Caco-2 (cell line): ENCODE data around the gene ABCC10. TPM values are rescaled to one million over a fixed set of nuclear protein-coding genes. Genes with fewer than 3 reads are reported as not detected.

Experiments
- BruUV-seq: library from RNA; stranded (reverse); fragments of 400-500 nt; replicated peaks from 2 replicates; lab custom pipeline; 2021; lab: Mats Ljungman, UMichigan
- CTCF ChIA-PET: fragments of 300-600 bp; sonication (Branson Sonifier 250); formaldehyde crosslinking; loops from one replicate; lab custom pipeline; 2022; ENCODE audit warnings: antibody characterized with exemption; lab: Charles Lee
- POLR2A ChIA-PET: fragments of 300-600 bp; sonication (Branson Sonifier 250); formaldehyde crosslinking; loops from one replicate; lab custom pipeline; 2022; ENCODE audit warnings: antibody characterized with exemption; lab: Charles Lee
- DNase-seq, 2 experiments: peaks; one replicate each; pipeline versions ENCODE4 v3.0.0 to v3.0.0-alpha.2; 2020 to 2022
- H3K27me3 ChIP-seq: replicated peaks from 2 replicates; pipeline ENCODE4 v1.6.0; 2011; ENCODE audit warnings: low read length; ENCODE audit not compliant: control insufficient read depth, insufficient read depth
- H3K36me3 ChIP-seq: 2 replicates; pipeline ENCODE4 v1.5.1; 2011; ENCODE audit warnings: low read length; ENCODE audit not compliant: control insufficient read depth, insufficient read depth
- H3K4me1 ChIP-seq: fragments of 250-450 bp; sonication (Bioruptor Pico); 2 replicates; pipeline ENCODE4 v1.5.1; 2020; ENCODE audit warnings: mild to moderate bottlenecking
- H3K4me3 ChIP-seq: 2 replicates; pipeline ENCODE4 v1.5.1; 2011; ENCODE audit warnings: low read depth, mild to moderate bottlenecking, control low read depth, low read length
- H3K9me3 ChIP-seq: fragments of 250-450 bp; sonication (Bioruptor Pico); 2 replicates; pipeline ENCODE4 v1.5.1; 2020; ENCODE audit warnings: mild to moderate bottlenecking, moderate library complexity
- H3K27ac Mint-ChIP-seq: one replicate; pipeline ENCODE4 v1.8.0; 2022; ENCODE audit warnings: mixed read lengths; ENCODE audit not compliant: unreplicated experiment
- H3K27me3 Mint-ChIP-seq: one replicate; pipeline ENCODE4 v1.8.0; 2022; ENCODE audit warnings: mixed read lengths; ENCODE audit not compliant: insufficient read depth, unreplicated experiment
- H3K36me3 Mint-ChIP-seq: one replicate; pipeline ENCODE4 v1.8.0; 2022; ENCODE audit warnings: mild to moderate bottlenecking, mixed read lengths; ENCODE audit not compliant: insufficient read depth, unreplicated experiment
- H3K4me1 Mint-ChIP-seq: one replicate; pipeline ENCODE4 v1.8.0; 2022; ENCODE audit warnings: low read depth, mixed read lengths; ENCODE audit not compliant: unreplicated experiment
- H3K4me3 Mint-ChIP-seq: one replicate; pipeline ENCODE4 v1.8.0; 2022; ENCODE audit warnings: mild to moderate bottlenecking, moderate library complexity, mixed read lengths; ENCODE audit not compliant: unreplicated experiment
- H3K9me3 Mint-ChIP-seq: one replicate; pipeline ENCODE4 v1.8.0; 2022; ENCODE audit warnings: mixed read lengths; ENCODE audit not compliant: unreplicated experiment
- CTCF ChIP-seq, 2 experiments: fragments of 200-600 bp in 1 of 2; IDR thresholded peaks; 1 replicate in 1 of 2; 2 replicates in 1 of 2; pipeline versions ENCODE4 v1.5.1 to v1.8.0; 2011 to 2022; ENCODE audit warnings: antibody characterized with exemption in 1 of 2, control low read depth in 1 of 2, inconsistent platforms in 1 of 2, low read depth in 1 of 2, low read length in 1 of 2, mild to moderate bottlenecking in 1 of 2, moderate library complexity in 1 of 2; ENCODE audit not compliant: insufficient read depth in 1 of 2, severe bottlenecking in 1 of 2, unreplicated experiment in 1 of 2
- intact Hi-C: fragments of 100-400 bp; cut with micrococcal nuclease; formaldehyde crosslinking; loops from one replicate; pipeline ENCODE4 v1.10.0; 2022; ENCODE audit not compliant: unreplicated experiment
- total RNA-seq: library from RNA; stranded (reverse); gene quantifications from 2 replicates; pipeline ENCODE4 v1.2.3, GENCODE V29; 2022

Gene ABCC10
- total RNA-seq, 1 experiment from 2014 or later: 40.1 TPM

- Mint-ChIP-seq H3K4me3 (no peak overlapping the region), H3K4me1 (peaks cover 20% of the 10 kb centered on the region), H3K36me3 (no peaks in the 10 kb centered on the region), H3K27me3 (no peaks in the 10 kb centered on the region), H3K27ac (no peak overlapping the region), H3K9me3 (no peaks in the 10 kb centered on the region)
- DNase-seq: no peak
- Histone ChIP-seq H3K36me3 (no peaks in the 10 kb centered on the region), H3K4me1 (peaks cover 37% of the 10 kb centered on the region), H3K27me3 (no peaks in the 10 kb centered on the region), H3K4me3 (no peak overlapping the region), H3K9me3 (no peaks in the 10 kb centered on the region)
- BruUV-seq: no TSS peak
- TF ChIP-seq CTCF (IDR thresholded peaks at IDR 0.05; ENCODE audit: insufficient read depth in 1 of 2, low read depth in 1 of 2, low read length in 1 of 2, severe bottlenecking in 1 of 2, unreplicated experiment in 1 of 2): no peak
- intact Hi-C loops: no loop called here
- CTCF ChIA-PET: interaction anchor here (0.9 kb wide), 1 partner anchor 35 kb away, joined by 3 read pairs; no protein-coding TSS in a partner anchor
- POLR2A ChIA-PET: no interaction called here
These were observed 64.7 kb downstream of the ABCC10 start for GRCh38 chr6:43491750-43492661.

GRCh38 chr6:43492673-43493072 lies 65.3 kb downstream of the ABCC10 start:
- Mint-ChIP-seq H3K4me3 (no peak overlapping the region), H3K27ac (no peak overlapping the region), H3K36me3 (peaks cover 2% of the 10 kb centered on the region), H3K27me3 (no peaks in the 10 kb centered on the region), H3K9me3 (no peaks in the 10 kb centered on the region), H3K4me1 (peaks cover 20% of the 10 kb centered on the region)
- POLR2A ChIA-PET: no interaction called here
- no peak for DNase-seq
- Histone ChIP-seq H3K9me3 (no peaks in the 10 kb centered on the region), H3K27me3 (no peaks in the 10 kb centered on the region), H3K4me1 (peaks cover 37% of the 10 kb centered on the region), H3K36me3 (no peaks in the 10 kb centered on the region), H3K4me3 (no peak overlapping the region)
- no peak for TF ChIP-seq CTCF (IDR thresholded peaks at IDR 0.05; ENCODE audit: insufficient read depth in 1 of 2, low read depth in 1 of 2, low read length in 1 of 2, severe bottlenecking in 1 of 2, unreplicated experiment in 1 of 2)
- BruUV-seq: no TSS peak
- CTCF ChIA-PET: interaction anchor here (0.6 kb wide), 2 partner anchors 35 to 102 kb away, joined by 3 to 6 read pairs; no protein-coding TSS in a partner anchor
- intact Hi-C loops: no loop called here

GRCh38 chr6:43493230-43493629 lies 65.9 kb downstream of the ABCC10 start:
- Mint-ChIP-seq H3K9me3 (no peaks in the 10 kb centered on the region), H3K36me3 (peaks cover 7% of the 10 kb centered on the region), H3K4me1 (peaks cover 20% of the 10 kb centered on the region), H3K27me3 (no peaks in the 10 kb centered on the region), H3K27ac (no peak overlapping the region), H3K4me3 (no peak overlapping the region)
- DNase-seq: no peak
- Histone ChIP-seq H3K27me3 (no peaks in the 10 kb centered on the region), H3K4me3 (no peak overlapping the region), H3K9me3 (no peaks in the 10 kb centered on the region), H3K36me3 (no peaks in the 10 kb centered on the region), H3K4me1 (peaks cover 37% of the 10 kb centered on the region)
- ChIA-PET POLR2A (interaction anchor here (0.9 kb wide), 1 partner anchor 8 kb away, joined by 3 read pairs; no protein-coding TSS in a partner anchor), CTCF (interaction anchor here (0.6 to 1.0 kb wide), 4 partner anchors 16 to 103 kb away, joined by 3 to 6 read pairs (median 3); partner anchors contain the start of gene TJAP1)
- intact Hi-C loops: no loop called here
- BruUV-seq: no TSS peak
- TF ChIP-seq CTCF (IDR thresholded peaks at IDR 0.05; ENCODE audit: insufficient read depth in 1 of 2, low read depth in 1 of 2, low read length in 1 of 2, severe bottlenecking in 1 of 2, unreplicated experiment in 1 of 2): no peak
